ENCODE results near the gene ADORA1.

ADORA1 gene

GRCh38 chr1:203184467-203184866, 56.9 kb downstream of the ADORA1 start:
- no peak for DNase-seq (ENCODE audit: low read depth in 2 of 3, low spot score in 1 of 3)

DNA sequence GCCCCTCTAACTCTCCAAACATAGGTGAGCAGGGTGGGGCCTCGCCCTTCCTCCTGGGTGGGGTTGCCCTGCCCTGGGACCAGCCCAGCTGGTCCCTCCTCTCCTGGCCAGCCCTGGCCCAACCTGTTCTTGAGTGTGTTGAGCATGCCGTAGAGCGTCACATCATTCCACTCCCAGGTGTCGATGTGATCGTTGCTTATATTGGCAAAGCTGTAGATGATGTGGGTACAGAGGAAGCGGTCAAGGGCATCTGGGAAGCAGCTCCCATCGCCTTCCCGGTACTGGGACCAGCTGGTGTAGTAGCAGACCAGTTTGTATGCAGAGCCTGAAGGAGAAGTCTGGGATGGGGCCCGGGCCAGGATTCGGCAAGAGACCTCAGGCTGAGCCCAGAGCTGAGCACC, 57.5 kb downstream of the ADORA1 start:
- no peak for DNase-seq (ENCODE audit: low read depth in 2 of 3, low spot score in 1 of 3)

DNA sequence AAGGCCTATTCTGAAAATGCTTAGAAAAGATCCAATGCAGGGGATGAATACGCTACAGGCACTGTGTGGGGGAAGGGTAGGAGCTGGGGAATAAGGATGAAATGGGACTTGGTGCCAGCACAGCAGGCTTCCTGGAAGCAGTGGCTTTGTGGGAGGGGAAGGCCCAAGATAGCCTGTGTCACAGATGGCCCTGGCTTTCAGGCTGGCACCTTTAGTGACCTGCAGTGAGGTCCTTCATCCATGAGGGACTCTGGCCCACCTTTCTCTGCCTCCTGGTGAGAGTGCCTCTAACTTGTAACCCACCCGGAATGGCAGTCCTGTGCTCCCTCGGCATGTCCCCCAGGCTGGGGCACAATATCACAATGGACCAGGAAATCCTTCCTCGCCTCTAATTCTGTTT, 58.1 kb downstream of the ADORA1 start:
- DNase-seq (ENCODE audit: low read depth in 2 of 3, low spot score in 1 of 3) = no peak

DNA sequence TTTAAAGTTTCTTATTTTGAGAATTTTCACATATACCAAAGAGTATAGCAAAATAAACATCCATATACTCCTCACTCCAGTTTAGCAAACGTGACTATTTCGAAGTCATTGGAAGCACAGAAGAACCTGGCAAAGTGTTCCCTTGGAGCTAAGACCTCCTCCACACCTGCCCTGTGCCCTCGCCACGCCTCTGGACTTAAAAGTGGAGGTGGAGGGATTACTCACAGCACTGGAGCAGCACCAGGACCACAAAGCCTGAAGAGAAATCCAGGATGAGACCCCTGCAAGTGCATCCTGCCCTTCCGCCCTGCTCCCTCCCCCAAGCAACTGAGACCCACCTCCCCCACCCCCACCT, 58.5 kb downstream of the ADORA1 start:
- DNase-seq (ENCODE audit: low read depth in 2 of 3, low spot score in 1 of 3) = no peak

DNA sequence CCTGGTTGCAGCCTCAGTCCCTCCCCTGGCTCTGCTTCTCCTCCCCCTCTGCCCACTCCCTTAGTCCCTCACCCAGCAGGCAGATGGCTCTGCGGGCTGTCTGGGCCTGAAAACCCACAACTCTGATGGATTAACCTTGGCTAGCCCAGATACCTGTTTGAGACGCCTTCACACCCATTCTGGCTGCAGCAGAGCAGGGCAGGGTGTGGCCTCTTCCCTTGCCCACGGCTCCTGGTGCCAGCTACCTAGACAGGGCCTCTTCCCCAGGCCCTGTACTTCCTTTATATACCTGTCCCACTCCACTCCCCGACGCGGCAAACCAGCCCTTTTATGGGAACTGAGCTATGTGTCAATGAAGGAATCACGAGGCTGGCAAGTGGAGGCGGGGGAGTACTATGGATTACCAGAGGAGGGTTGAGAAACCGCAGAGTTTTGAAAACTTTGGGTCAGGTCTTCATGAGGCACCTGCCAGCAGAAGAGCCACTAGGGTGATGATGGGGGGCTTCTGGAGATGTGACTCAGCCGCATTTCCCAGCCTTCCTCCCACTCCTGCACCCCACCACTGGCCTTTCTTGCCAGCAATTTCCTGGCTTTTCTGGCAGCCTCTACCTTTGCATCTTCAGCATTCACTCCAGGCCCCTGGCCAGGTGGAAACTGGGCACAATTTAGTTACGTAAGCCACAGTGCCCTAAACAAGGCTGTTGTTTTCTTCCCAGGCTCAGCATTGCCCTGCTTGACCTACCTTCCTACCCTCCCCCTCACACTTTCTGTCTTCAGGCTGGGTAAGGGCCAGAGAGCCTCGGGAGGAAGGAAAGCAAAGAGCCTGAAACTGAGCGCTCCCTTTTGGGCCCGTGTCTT, 59.1 kb downstream of the ADORA1 start, which contains the start of gene CHI3L1:
Gene CHI3L1, minus strand, starts transcription at position 259 of the 858 bp plus-strand sequence. Its CDS starts 81 bp downstream, at position 178.
- DNase-seq (ENCODE audit: low read depth in 2 of 3, low spot score in 1 of 3) = no peak

DNA sequence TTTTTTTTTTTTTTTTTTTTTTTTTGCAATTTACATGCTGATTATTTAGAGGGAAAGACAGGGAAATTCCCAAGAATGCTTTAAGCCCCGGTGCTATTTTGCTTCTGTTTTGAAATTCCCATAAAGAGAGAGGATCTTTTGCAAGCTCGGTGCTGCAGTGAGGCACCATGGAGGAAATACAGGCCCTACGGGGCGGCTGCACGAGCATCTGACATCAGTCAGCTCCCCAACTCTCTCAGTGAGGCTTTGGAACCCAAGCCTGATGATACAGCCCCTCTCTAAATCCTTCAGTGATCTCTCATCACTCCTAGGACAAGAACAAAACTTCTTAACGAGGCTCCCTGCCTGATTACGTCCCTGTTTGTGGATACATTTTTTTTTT, 59.8 kb downstream of the ADORA1 start:
- DNase-seq (ENCODE audit: low read depth in 2 of 3, low spot score in 1 of 3) = no peak

DNA sequence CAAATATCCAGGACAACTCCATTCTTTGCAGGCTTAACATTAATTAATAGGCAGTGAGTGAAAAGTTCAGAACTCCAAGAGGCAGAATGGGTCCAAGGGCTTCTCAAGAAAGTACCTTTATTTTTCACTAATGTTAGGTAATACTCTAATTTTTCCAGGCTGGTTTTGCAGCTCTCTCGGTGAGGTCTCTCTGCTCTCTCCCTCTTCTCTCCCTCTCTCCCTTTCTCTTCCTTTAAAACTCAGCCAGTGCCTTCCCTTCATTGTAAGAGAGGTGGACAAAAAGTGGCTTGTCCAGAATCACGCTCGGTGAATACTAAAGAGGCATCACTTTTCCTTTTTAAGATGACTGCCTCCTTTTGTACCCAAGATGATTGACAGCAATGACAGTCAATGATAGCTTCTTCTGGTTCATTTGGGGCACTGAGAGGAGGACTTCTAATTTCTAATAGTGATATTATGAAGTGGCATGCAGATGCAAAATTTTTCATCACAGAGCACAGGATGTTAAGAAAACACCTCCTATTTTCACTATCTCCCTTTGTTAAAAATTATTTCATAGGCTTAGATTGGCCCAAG, 60.3 kb downstream of the ADORA1 start:
- DNase-seq (ENCODE audit: low read depth in 2 of 3, low spot score in 1 of 3) = no peak

- no peak for DNase-seq (ENCODE audit: low read depth in 2 of 3, low spot score in 1 of 3)
Observed at GRCh38 chr1:203188686-203189232, 61.2 kb downstream of the ADORA1 start.

GRCh38 chr1:203189951-203190352, 62.4 kb downstream of the ADORA1 start:
- DNase-seq (ENCODE audit: low read depth in 2 of 3, low spot score in 1 of 3) = no peak

GRCh38 chr1:203190949-203191348, 63.4 kb downstream of the ADORA1 start:
- DNase-seq (ENCODE audit: low read depth in 2 of 3, low spot score in 1 of 3) = no peak

- no peak for DNase-seq (ENCODE audit: low read depth in 2 of 3, low spot score in 1 of 3)
Observed at GRCh38 chr1:203196371-203196770, 68.8 kb downstream of the ADORA1 start.

DNA sequence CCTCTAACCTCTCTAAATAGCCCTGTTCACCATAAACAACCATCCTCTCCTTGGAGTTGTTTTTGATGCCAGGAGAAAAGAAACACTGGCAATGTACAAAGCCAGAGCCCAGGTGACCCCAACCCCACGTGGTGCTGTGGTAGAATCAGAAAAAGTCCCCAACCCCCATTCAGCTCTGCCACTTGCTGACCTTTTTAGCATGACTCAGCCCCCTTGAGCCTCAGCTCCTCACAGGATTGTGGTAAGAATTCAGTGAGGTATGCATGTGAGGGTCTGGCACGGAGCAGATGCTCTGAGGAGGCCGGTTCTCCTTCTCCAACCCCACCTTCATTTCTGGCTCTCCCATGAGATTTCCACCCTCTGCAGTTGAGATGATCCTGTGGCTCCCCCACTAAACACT, 70.1 kb downstream of the ADORA1 start:
- no peak for DNase-seq (ENCODE audit: low read depth in 2 of 3, low spot score in 1 of 3)

- DNase-seq (ENCODE audit: low read depth in 2 of 3, low spot score in 1 of 3) = no peak
Observed at GRCh38 chr1:203199002-203199401, 71.5 kb downstream of the ADORA1 start.

GRCh38 chr1:203199481-203199815, 71.9 kb downstream of the ADORA1 start:
- no peak for DNase-seq (ENCODE audit: low read depth in 2 of 3, low spot score in 1 of 3)

- no peak for DNase-seq (ENCODE audit: low read depth in 2 of 3, low spot score in 1 of 3)
Observed at GRCh38 chr1:203199816-203200571, 72.5 kb downstream of the ADORA1 start.

DNA sequence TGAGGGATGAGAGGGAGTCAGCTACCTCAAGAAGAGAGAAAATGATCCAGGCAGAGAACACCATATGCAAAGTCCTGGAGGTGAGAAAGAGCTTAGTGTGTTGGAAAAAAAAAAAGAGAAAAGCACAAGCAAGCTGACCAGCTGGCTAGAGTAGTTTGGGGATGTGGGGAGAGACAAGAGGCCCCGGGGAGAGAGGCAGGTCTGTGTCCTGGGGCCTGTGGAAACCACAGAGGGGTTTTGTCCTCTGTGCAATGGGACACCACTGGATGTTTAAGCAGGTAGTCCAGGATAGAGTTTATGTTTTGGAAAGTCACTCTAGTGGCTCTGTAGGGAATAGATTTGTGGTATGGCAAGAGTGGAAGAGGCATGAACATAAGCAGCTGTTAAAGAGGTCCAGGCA, 73.4 kb downstream of the ADORA1 start:
- no peak for DNase-seq (ENCODE audit: low read depth in 2 of 3, low spot score in 1 of 3)

GRCh38 chr1:203201516-203202205, 74.1 kb downstream of the ADORA1 start:
- no peak for DNase-seq (ENCODE audit: low read depth in 2 of 3, low spot score in 1 of 3)

DNA sequence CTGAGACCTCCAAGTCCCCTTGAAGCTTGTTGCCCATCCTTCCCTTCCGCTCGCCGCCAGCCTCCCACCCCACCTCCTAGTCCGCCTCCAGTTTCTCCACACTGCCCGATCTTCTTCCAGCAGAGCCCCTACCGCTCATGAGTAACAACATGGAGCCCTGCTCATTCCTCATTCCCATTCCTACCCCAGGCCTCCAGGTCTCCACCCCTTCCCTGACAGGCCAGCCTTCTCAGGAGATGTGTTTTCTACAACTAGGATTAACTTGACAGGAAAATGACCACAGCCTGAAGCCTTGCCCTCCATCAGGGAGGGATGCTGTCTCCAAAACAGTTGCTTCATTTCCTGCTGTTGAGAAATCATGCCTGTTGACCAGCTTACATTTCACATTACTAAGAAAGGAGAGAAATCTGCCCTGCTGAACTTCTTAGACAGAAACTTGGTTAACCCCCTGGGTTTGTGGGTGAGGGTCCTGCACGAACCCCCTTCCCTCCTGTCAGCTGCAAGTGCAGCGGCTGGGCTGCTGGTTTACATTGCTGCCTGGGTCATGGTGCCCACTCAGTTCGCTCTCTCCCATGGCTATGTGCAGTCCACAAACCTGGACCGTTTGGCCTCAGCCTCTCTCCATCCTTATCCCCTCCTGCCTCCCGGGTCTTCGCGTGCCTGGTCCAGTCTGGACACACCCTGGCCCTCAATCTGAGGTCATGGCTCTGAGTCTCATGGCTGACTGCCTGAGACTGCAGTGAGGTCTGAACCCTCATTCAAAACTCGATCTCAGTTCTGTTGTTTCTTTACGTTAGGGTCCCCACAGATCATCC, 75.1 kb downstream of the ADORA1 start:
- DNase-seq (ENCODE audit: low read depth in 2 of 3, low spot score in 1 of 3) = no peak

GRCh38 chr1:203204756-203205155, 77.2 kb downstream of the ADORA1 start:
- no peak for DNase-seq (ENCODE audit: low read depth in 2 of 3, low spot score in 1 of 3)

- no peak for DNase-seq (ENCODE audit: low read depth in 2 of 3, low spot score in 1 of 3)
Observed at GRCh38 chr1:203206129-203206687, 78.7 kb downstream of the ADORA1 start.

All from stimulated activated CD4-positive, alpha-beta T cell treated with anti-CD3 and anti-CD28 coated beads, Interleukin-12 subunit alpha, Interleukin-12 subunit beta, amount 100 ng/mL, for 48 hours (primary cell).